ENCODE measurements around the gene MAN2A1.

DNA sequence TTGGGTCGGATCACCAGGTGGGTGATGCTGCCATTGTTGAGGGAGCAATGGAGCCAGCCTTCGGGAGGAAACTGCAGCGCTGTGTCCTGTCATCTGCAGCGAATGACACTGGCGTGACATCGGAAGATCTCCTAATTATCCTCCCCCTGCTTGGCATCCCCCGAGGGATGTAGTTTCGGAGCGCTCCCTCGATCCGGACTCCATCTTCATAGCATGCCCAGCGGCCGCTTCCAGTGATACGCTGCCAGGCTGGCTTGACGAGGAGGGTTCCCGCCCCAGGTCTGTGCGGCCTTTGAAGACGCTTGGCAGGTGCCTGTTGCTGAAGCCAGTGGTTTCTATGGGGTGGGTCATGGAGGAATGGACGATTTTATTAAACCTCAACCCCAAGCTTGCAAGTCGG lies 194.9 kb downstream of the MAN2A1 start:
- TF ChIP-seq CTCF (conservative IDR thresholded peaks at IDR 0.05; ENCODE audit: low read length) = no peak
- TF ChIP-seq EZH2phosphoT487 (IDR thresholded peaks at IDR 0.05; ENCODE audit: borderline replicate concordance, low read depth, low read length) = no peak
